Upper lobe of left lung (tissue), 6 donors: Measurements from ENCODE around the gene SPSB4. TPM values are rescaled to one million over a fixed set of nuclear protein-coding genes. Genes with fewer than 3 reads are reported as not detected.
A peak's percentile ranks its signal among the peaks of the same experiment; 100 is the strongest.
"Not testable (repeated sequence)": the region's sequence is repeated elsewhere in the genome, so short reads cannot be mapped to it uniquely, and the experiment has no call there.

Source experiments
- ATAC-seq, 2 donors: fragments of 200-7000 bp; cut with Tn5 transposase; one replicate each; pipeline ENCODE4 v1.9.1; 2022; ENCODE audit warnings: mild to moderate bottlenecking in 2 of 2, moderate library complexity in 2 of 2; ENCODE audit not compliant: low FRiP score in 2 of 2
- DNase-seq, 2 donors: peaks; one replicate each; pipeline ENCODE4 v3.0.0-alpha.2; 2019 to 2020
- H3K27ac ChIP-seq, 4 donors: fragments of 200-600 bp; sonication (generic); one replicate each; pipeline ENCODE4 v1.5.1; 2016 to 2019
- H3K27me3 ChIP-seq, 4 donors: fragments of 200-600 bp; sonication (generic); one replicate each; pipeline ENCODE4 v1.5.1; 2017 to 2019
- H3K36me3 ChIP-seq, 4 donors: fragments of 200-600 bp; sonication (generic); one replicate each; pipeline ENCODE4 v1.5.1; 2016 to 2019
- H3K4me1 ChIP-seq, 4 donors: fragments of 200-600 bp; sonication (generic); one replicate each; pipeline ENCODE4 v1.5.1; 2018 to 2019
- H3K4me3 ChIP-seq, 4 donors: fragments of 200-600 bp; sonication (generic); one replicate each; pipeline ENCODE4 v1.5.1; 2017 to 2019; ENCODE audit warnings: mild to moderate bottlenecking in 2 of 4, moderate library complexity in 1 of 4
- H3K9me3 ChIP-seq, 4 donors: fragments of 200-600 bp; sonication (generic); one replicate each; pipeline ENCODE4 v1.5.1; 2018 to 2019
- CTCF ChIP-seq, 6 experiments: fragments of 450-650 bp in 4 of 6; fragments of 200-600 bp in 2 of 6; sonication (generic) in 2 of 6; IDR thresholded peaks; one replicate each; pipeline ENCODE4 v1.5.1; 2016 to 2019; ENCODE audit warnings: antibody characterized with exemption in 6 of 6
- EP300 ChIP-seq, 4 donors: sonication (generic); formaldehyde crosslinking; IDR thresholded peaks; one replicate each; pipeline ENCODE4 v1.5.1; 2017; ENCODE audit warnings: antibody characterized with exemption in 4 of 4, control low read depth in 2 of 4
- POLR2A ChIP-seq, 4 donors: fragments of 450-650 bp; IDR thresholded peaks; one replicate each; pipeline ENCODE4 v1.5.1; 2016 to 2017; ENCODE audit warnings: antibody characterized with exemption in 4 of 4, mild to moderate bottlenecking in 2 of 4
- POLR2AphosphoS5 ChIP-seq, 2 donors: sonication (generic); formaldehyde crosslinking; IDR thresholded peaks; one replicate each; pipeline ENCODE4 v1.5.1; 2017; ENCODE audit warnings: antibody characterized with exemption in 2 of 2
- WGBS, 2 donors: methylation state at CpG; one replicate each; pipeline ENCODE4 v1.1.5; 2017 to 2018; 5-methylcytosine and 5-hydroxymethylcytosine counted together
- total RNA-seq, 6 donors: library from RNA; depleted of rRNA in 4 of 6; stranded (reverse); fragments of >200 nt in 4 of 6; gene quantifications; one replicate each; pipeline versions ENCODE4 v1.1.0 to v1.2.1, GENCODE V29; 2016 to 2021
- donor health status: DM: no; HTN: no; CAD: no; lungs with moderate emphysema.
- donor health status: DM: no; HTN: yes; CAD: no; lungs with severe emphysema.

Gene SPSB4
- total RNA-seq, 6 donors from 2014 or later, result 0.29 to 4.2 (median 1.1) TPM; not detected in 1

- Histone ChIP-seq H3K27me3 (no peaks in the 10 kb centered on the region), H3K9me3 (no peaks in the 10 kb centered on the region), H3K4me3 (no peak overlapping the region), H3K27ac (no peak overlapping the region), H3K36me3 (no peaks in the 10 kb centered on the region), H3K4me1 (no peaks in the 10 kb centered on the region)
- ATAC-seq (no peak), DNase-seq (no peak)
- TF ChIP-seq CTCF (IDR thresholded peaks at IDR 0.05), result no peak
- no peak for TF ChIP-seq POLR2AphosphoS5 (IDR thresholded peaks at IDR 0.05)
- TF ChIP-seq EP300 (IDR thresholded peaks at IDR 0.05), result no peak
- TF ChIP-seq POLR2A (IDR thresholded peaks at IDR 0.05), result no peak
- 59 to 66% methylated on average over 4 of the region's 4 CpGs for WGBS, 2 donors
Observed at GRCh38 chr3:141011997-141012262, 39.2 kb upstream of the SPSB4 start.

- H3K4me1 ChIP-seq, result no peaks in the 10 kb centered on the region
- no peaks in the 10 kb centered on the region for H3K36me3 ChIP-seq
- no peaks in the 10 kb centered on the region for H3K9me3 ChIP-seq
- H3K27ac ChIP-seq, result no peak overlapping the region
- H3K27me3 ChIP-seq, result no peaks in the 10 kb centered on the region
- H3K4me3 ChIP-seq, result no peak overlapping the region
- no peak for DNase-seq
- WGBS, 2 donors, result 79 to 90% methylated on average over 2 of the region's 2 CpGs
- no peak for TF ChIP-seq POLR2AphosphoS5 (IDR thresholded peaks at IDR 0.05)
- TF ChIP-seq EP300 (IDR thresholded peaks at IDR 0.05), result no peak
- no peak for TF ChIP-seq POLR2A (IDR thresholded peaks at IDR 0.05)
- TF ChIP-seq CTCF (IDR thresholded peaks at IDR 0.05), result no peak
- no peak for ATAC-seq
Observed at GRCh38 chr3:141012571-141012970, 38.6 kb upstream of the SPSB4 start.

GRCh38 chr3:141015481-141015880 lies 35.7 kb upstream of the SPSB4 start:
- Histone ChIP-seq H3K27me3 (no peaks in the 10 kb centered on the region), H3K36me3 (no peaks in the 10 kb centered on the region), H3K27ac (no peak overlapping the region), H3K9me3 (no peaks in the 10 kb centered on the region), H3K4me3 (no peak overlapping the region), H3K4me1 (no peaks in the 10 kb centered on the region)
- DNase-seq (no peak), ATAC-seq (no peak)
- WGBS, 2 donors, result 87 to 92% methylated on average over 3 of the region's 3 CpGs
- no peak for TF ChIP-seq CTCF (IDR thresholded peaks at IDR 0.05)
- no peak for TF ChIP-seq POLR2AphosphoS5 (IDR thresholded peaks at IDR 0.05)
- TF ChIP-seq EP300 (IDR thresholded peaks at IDR 0.05), result no peak
- no peak for TF ChIP-seq POLR2A (IDR thresholded peaks at IDR 0.05)

- 63 to 72% methylated on average over 18 to 20 of the region's 23 CpGs for WGBS, 2 donors
- DNase-seq, H3K4me1 ChIP-seq, H3K27me3 ChIP-seq, H3K9me3 ChIP-seq, H3K4me3 ChIP-seq, ATAC-seq, H3K27ac ChIP-seq, H3K36me3 ChIP-seq: not testable (repeated sequence)
Observed at GRCh38 chr3:141017366-141018322, 33.5 kb upstream of the SPSB4 start.

- Histone ChIP-seq H3K27me3 (no peaks in the 10 kb centered on the region), H3K4me3 (no peak overlapping the region), H3K9me3 (no peaks in the 10 kb centered on the region), H3K27ac (no peak overlapping the region), H3K36me3 (no peaks in the 10 kb centered on the region), H3K4me1 (no peaks in the 10 kb centered on the region)
- ATAC-seq (peak; percentile 36 to 53), DNase-seq (peak in 1 of 2 donors; percentile 85)
- TF ChIP-seq EP300 (IDR thresholded peaks at IDR 0.05) (no peak), POLR2AphosphoS5 (IDR thresholded peaks at IDR 0.05) (no peak), CTCF (IDR thresholded peaks at IDR 0.05) (no peak), POLR2A (IDR thresholded peaks at IDR 0.05) (no peak)
- WGBS, 2 donors, result 91 to 96% methylated on average over 7 to 19 of the region's 19 CpGs
Observed at GRCh38 chr3:141019244-141019643, 31.9 kb upstream of the SPSB4 start.
